Measurements from ENCODE around the gene C17orf75. TPM values are rescaled to one million over a fixed set of nuclear protein-coding genes. Genes with fewer than 3 reads are reported as not detected.

Gene C17orf75
- total and polyA plus RNA-seq, 2 of the 4 experiments (the other 2 are of a cell fraction) = 11.5 to 16.1 TPM

GRCh38 chr17:32356378-32356743 is 14.4 kb upstream of the C17orf75 start:
- intact Hi-C loops (cut with micrococcal nuclease) = no loop called here
- Histone ChIP-seq H2AK9ac (replicated peaks; ENCODE audit: low read depth, low read length, poor library complexity) (no peak overlapping the region), H4K8ac (ENCODE audit: low read depth in 2 of 2, low read length in 2 of 2) (no peak overlapping the region), H2AK5ac (ENCODE audit: low read depth, low read length) (no peak overlapping the region), H3K4me3 (ENCODE audit: insufficient read depth, low read depth, low read length) (no peak overlapping the region), H3K4me1 (ENCODE audit: control insufficient read depth, insufficient read depth, low read length) (peaks cover 6% of the 10 kb centered on the region), H3K18ac (ENCODE audit: low read depth, low read length) (no peak overlapping the region), H3K9ac (ENCODE audit: low read depth, low read length) (no peak overlapping the region), H2AFZ (replicated peaks; ENCODE audit: low read length, poor library complexity) (no peak overlapping the region), H2BK120ac (ENCODE audit: low read depth, low read length) (no peak overlapping the region), H3K79me1 (ENCODE audit: low read depth in 1 of 2, low read length in 2 of 2) (peaks cover 10 to 53% of the 10 kb centered on the region in 2 experiments), H3K27me3 (ENCODE audit: control insufficient read depth, insufficient read depth, low read length) (no peaks in the 10 kb centered on the region), H3K4me2 (ENCODE audit: low read depth, low read length) (no peak overlapping the region), H3K9me1 (ENCODE audit: insufficient read depth, low read length) (peaks cover 12% of the 10 kb centered on the region; the same call in 1 of the 2 replicates), H4K5ac (ENCODE audit: low read depth, low read length) (no peak overlapping the region), H4K20me1 (ENCODE audit: insufficient read depth, low read length) (peaks cover 91% of the 10 kb centered on the region), H3K9me3 (ENCODE audit: control insufficient read depth, insufficient read depth, low read length) (no peaks in the 10 kb centered on the region), H4K91ac (ENCODE audit: insufficient read depth, low read depth, low read length) (no peak overlapping the region), H2BK5ac (ENCODE audit: low read depth, low read length, poor library complexity, severe bottlenecking) (no peak overlapping the region), H3K27ac (ENCODE audit: insufficient read depth, low read length) (no peak overlapping the region), H3K14ac (replicated peaks; ENCODE audit: low read depth, low read length) (no peak overlapping the region), H2BK20ac (ENCODE audit: low read depth, low read length) (no peak overlapping the region), H2BK15ac (ENCODE audit: low read depth, low read length) (no peak overlapping the region), H3K36me3 (ENCODE audit: control insufficient read depth, insufficient read depth, low read length) (peaks cover 50% of the 10 kb centered on the region), H3K56ac (ENCODE audit: extremely low read depth, insufficient read depth, low read length) (no peak overlapping the region), H3K23ac (ENCODE audit: low read depth, low read length) (no peak overlapping the region), H3K4ac (ENCODE audit: low read depth, low read length) (no peak overlapping the region)
- ATAC-seq (ENCODE audit: low read depth) = no peak
- ChIA-PET CTCF (no interaction called here), POLR2A (ENCODE audit: unreplicated experiment) (no interaction called here)
- no TSS peak for BruUV-seq (replicated peaks)
- dilution Hi-C loops (cut with HindIII; ENCODE audit: low sequenced_read_pairs, unreplicated experiment) = no loop called here
- TF ChIP-seq, protein P1, sequence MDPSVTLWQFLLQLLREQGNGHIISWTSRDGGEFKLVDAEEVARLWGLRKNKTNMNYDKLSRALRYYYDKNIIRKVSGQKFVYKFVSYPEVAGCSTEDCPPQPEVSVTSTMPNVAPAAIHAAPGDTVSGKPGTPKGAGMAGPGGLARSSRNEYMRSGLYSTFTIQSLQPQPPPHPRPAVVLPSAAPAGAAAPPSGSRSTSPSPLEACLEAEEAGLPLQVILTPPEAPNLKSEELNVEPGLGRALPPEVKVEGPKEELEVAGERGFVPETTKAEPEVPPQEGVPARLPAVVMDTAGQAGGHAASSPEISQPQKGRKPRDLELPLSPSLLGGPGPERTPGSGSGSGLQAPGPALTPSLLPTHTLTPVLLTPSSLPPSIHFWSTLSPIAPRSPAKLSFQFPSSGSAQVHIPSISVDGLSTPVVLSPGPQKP (IDR thresholded peaks at IDR 0.05; ENCODE audit: borderline replicate concordance, low read depth, low read length) = no peak
- TF ChIP-seq MXI1 (IDR thresholded peaks at IDR 0.05; ENCODE audit: borderline replicate concordance, low read depth, low read length) (no peak), MAFK (IDR thresholded peaks at IDR 0.05; ENCODE audit: low read depth, low read length) (no peak), CTCF (conservative IDR thresholded peaks at IDR 0.05; ENCODE audit: low read depth, low read length) (no peak), SMC3 (IDR thresholded peaks at IDR 0.05; ENCODE audit: low read depth, low read length) (no peak), NFE2L2 (IDR thresholded peaks at IDR 0.05; ENCODE audit: low read depth, low read length) (no peak), CHD1 (IDR thresholded peaks at IDR 0.05; ENCODE audit: low read depth, low read length) (no peak), BHLHE40 (IDR thresholded peaks at IDR 0.05; ENCODE audit: low read depth, low read length) (no peak)
- no CpG with 5 or more reads among the region's 3 CpGs for WGBS, 2 experiments (ENCODE audit: extremely low coverage in 2 of 2, insufficient read length in 1 of 2)
- in situ Hi-C loops (cut with MboI; ENCODE audit: low sequenced_read_pairs) = no loop called here
- DNase-seq = no peak
